Activated T-helper 2 cell treated with anti-CD3 and anti-CD28 coated beads, Interferon-gamma antibody, Interleukin-2, Interleukin-4, amounts not matched to agents 10 μg/mL and 5 μg/mL and 100 μg/mL, durations not matched to agents 14 hours and 24 hours and 36 hours (primary cell): ENCODE results near the gene PDS5A. TPM values are rescaled to one million over a fixed set of nuclear protein-coding genes. Genes with fewer than 3 reads are reported as not detected.
"Not testable (repeated sequence)": the region's sequence is repeated elsewhere in the genome, so short reads cannot be mapped to it uniquely, and the experiment has no call there.

Source experiments
- DNase-seq: peaks from one replicate; pipeline ENCODE4 v3.0.0; 2021; ENCODE audit warnings: low spot score
- H3K27ac Mint-ChIP-seq: one replicate; pipeline ENCODE4 v1.8.0; 2021; ENCODE audit warnings: mixed read lengths
- H3K27me3 Mint-ChIP-seq: one replicate; pipeline ENCODE4 v1.8.0; 2021; ENCODE audit warnings: low read depth, mixed read lengths
- H3K36me3 Mint-ChIP-seq: one replicate; pipeline ENCODE4 v1.8.0; 2021; ENCODE audit warnings: low read depth, mixed read lengths
- H3K4me1 Mint-ChIP-seq: one replicate; pipeline ENCODE4 v1.8.0; 2021; ENCODE audit warnings: low read depth, mixed read lengths
- H3K4me3 Mint-ChIP-seq: one replicate; pipeline ENCODE4 v1.8.0; 2021; ENCODE audit warnings: low read depth, mild to moderate bottlenecking, moderate library complexity, mixed read lengths
- H3K9me3 Mint-ChIP-seq: one replicate; pipeline ENCODE4 v1.8.0; 2021; ENCODE audit warnings: mixed read lengths
- intact Hi-C: fragments of 100-400 bp; cut with micrococcal nuclease; formaldehyde crosslinking; loops from one replicate; pipeline ENCODE4 v1.15.1; 2023
- total RNA-seq: library from RNA; stranded (reverse); gene quantifications from 2 replicates; pipeline ENCODE4 v1.2.3, GENCODE V29; 2022

PDS5A gene
- total RNA-seq, 1 donor from 2014 or later: 117 TPM

DNA sequence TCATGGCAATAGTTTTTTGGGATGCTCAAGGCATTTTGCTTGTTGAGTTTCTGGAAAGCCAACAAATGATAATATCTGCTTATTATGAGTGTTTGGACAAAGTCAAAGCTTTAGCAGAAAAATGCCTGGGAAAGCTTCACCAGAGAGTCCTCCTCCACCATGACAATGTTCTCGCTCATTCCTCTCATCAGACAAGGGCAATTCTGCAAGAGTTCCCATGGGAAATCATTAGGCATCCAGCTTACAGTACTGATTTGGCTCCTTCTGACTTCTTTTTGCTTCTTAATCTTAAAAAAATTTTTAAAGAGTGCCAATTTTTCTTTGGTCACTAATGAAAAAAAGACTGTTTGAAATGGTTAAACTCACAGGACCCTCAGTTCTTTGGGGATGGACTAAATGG lies 143.4 kb downstream of the PDS5A start:
- no peak overlapping the region for H3K27ac Mint-ChIP-seq
- H3K27me3 Mint-ChIP-seq: no peaks in the 10 kb centered on the region
- no peaks in the 10 kb centered on the region for H3K4me1 Mint-ChIP-seq
- H3K36me3 Mint-ChIP-seq: peaks cover 69% of the 10 kb centered on the region
- no peak overlapping the region for H3K4me3 Mint-ChIP-seq
- intact Hi-C loops: no loop called here
- no peak for DNase-seq
- H3K9me3 Mint-ChIP-seq: no peaks in the 10 kb centered on the region

DNA sequence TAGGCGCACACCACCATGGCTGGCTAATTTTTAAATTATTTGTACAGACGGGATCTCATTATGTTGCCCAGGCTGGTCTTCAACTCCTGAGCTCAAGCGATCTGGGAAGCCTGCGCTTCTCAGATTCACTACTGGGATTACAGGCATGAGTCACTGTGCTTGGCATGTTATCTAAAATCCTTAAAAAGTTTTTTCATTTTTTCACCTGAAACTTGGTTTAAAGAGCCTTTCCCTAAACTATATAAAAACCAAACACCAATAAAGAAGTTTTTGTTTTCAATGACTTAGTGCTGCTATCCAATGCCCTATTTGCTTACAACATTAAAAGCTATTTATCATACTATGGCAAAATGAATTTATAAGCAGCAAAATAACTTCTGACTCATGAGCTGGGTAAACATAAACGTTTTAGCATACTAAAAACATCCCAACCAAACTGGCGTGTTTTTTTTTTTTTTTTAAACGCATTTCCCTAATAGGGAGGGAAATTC lies 151.9 kb downstream of the PDS5A start:
- Mint-ChIP-seq H3K9me3 (no peaks in the 10 kb centered on the region), H3K36me3 (peaks cover 57% of the 10 kb centered on the region), H3K27me3 (no peaks in the 10 kb centered on the region), H3K4me1 (peaks cover 2% of the 10 kb centered on the region), H3K4me3 (no peak overlapping the region), H3K27ac (no peak overlapping the region)
- intact Hi-C loops: no loop called here
- no peak for DNase-seq

DNA sequence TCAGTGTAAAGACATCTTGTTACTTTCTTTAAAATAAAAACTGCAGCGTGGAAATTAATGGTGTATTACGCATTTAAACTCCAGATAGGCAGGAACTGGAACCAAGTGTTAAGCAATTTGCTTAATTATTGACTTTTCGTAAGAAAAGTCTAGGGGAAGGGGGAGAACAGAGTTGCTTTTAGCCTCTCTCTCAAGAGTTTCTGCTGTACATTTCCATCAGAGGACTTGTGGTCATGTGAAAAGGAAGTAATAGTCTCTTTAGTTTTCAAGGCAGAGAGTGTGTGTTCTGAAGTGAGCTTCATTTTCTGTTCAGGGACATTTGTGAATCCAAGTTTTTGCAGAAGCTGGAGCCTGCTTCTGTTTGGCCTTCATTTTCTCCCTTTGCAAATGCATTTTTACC lies 152.6 kb downstream of the PDS5A start:
- H3K27ac Mint-ChIP-seq: no peak overlapping the region
- intact Hi-C loops: no loop called here
- H3K27me3 Mint-ChIP-seq: no peaks in the 10 kb centered on the region
- no peaks in the 10 kb centered on the region for H3K9me3 Mint-ChIP-seq
- H3K4me1 Mint-ChIP-seq: peaks cover 2% of the 10 kb centered on the region
- DNase-seq: no peak
- H3K4me3 Mint-ChIP-seq: no peak overlapping the region
- H3K36me3 Mint-ChIP-seq: peaks cover 52% of the 10 kb centered on the region

DNA sequence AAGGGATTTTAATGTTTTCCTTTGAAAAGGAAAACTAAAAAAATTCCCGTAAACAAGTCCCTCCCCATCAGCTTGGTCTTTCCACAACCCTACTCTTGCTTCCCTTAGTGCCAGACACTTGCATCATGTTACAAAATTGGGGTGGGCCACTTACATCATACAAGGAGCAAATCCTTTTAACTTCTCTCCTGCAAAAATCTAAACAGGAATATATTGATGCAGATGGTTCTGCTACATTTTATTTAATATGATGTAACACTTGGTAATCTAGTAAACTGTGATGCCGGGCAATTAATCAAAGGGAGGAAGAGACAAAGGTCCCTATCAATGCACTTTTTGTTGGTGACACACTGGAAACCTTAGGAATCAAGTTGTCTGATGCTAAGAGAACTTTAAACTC lies 154.5 kb downstream of the PDS5A start:
- peaks cover 2% of the 10 kb centered on the region for H3K4me1 Mint-ChIP-seq

DNA sequence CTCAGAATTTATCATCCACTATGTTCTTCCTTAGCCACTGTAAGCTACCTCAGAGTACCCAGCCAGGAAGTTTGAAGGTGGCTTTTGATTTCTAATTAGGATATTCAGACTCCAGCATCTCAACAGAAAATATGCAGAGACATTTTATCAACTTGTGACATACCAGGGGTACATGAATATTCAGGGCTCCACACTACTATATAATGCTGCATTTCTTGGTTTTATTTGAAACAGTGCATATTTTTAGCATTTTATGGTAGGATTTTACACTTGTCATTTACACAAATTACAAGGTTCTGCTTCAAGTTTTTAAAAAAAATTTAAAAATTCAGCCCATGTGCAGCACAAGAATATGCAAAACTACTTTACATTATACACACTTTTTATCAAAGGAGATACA lies 155.0 kb downstream of the PDS5A start:
- H3K4me1 Mint-ChIP-seq: peaks cover 2% of the 10 kb centered on the region
- DNase-seq: no peak
- H3K9me3 Mint-ChIP-seq: no peaks in the 10 kb centered on the region
- peaks cover 32% of the 10 kb centered on the region for H3K36me3 Mint-ChIP-seq
- no peaks in the 10 kb centered on the region for H3K27me3 Mint-ChIP-seq
- no peak overlapping the region for H3K4me3 Mint-ChIP-seq
- no peak overlapping the region for H3K27ac Mint-ChIP-seq
- intact Hi-C loops: no loop called here

More for the DNA sequence above, 154.5 kb downstream of the PDS5A start:
- intact Hi-C loops: no loop called here
- Mint-ChIP-seq H3K27me3 (no peaks in the 10 kb centered on the region), H3K27ac (no peak overlapping the region), H3K9me3 (no peaks in the 10 kb centered on the region), H3K36me3 (peaks cover 37% of the 10 kb centered on the region), H3K4me3 (no peak overlapping the region)
- DNase-seq: no peak

DNA sequence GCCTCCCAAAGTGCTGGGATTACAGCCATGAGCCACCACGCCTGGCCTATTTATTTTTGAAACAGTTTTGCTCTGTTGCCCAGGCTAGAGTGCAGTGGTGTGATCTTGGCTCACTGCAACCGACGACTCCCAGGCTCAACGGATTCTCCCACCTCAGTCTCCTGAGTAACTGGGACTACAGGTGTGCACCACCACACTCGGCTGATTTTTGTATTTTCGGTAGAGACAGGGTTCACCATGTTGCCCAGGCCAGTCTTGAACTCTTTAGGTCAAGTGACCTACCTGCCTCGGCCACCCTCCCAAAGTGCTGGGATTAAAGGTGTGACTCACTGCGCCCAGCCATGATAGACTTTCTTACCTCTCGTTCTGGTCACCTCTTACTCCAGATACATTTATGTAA lies 155.8 kb downstream of the PDS5A start:
- no peak for DNase-seq
- H3K27ac Mint-ChIP-seq: no peak overlapping the region
- intact Hi-C loops: no loop called here

DNA sequence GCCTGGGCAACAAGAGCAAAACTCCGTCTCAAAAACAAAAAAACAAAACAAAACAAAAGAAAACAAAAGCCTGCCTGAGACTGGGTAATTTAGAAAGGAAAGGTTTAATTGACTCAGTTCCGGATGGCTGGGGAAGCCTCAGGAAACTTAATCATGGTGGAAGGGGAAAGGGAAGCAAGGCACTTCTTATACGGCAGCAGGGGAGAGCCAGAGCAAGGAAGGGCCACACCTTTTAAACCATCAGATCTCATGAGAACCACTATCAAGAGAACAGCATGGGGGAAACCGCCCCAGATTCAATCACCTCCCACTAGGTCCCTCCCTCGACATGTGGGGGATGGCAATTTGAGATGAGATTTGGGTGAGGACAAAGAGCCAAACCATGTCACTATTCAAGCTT lies 157.5 kb downstream of the PDS5A start:
- H3K4me3 Mint-ChIP-seq: no peak overlapping the region
- no peak overlapping the region for H3K27ac Mint-ChIP-seq

More for the DNA sequence above, 155.8 kb downstream of the PDS5A start:
- Mint-ChIP-seq H3K36me3 (peaks cover 28% of the 10 kb centered on the region), H3K27me3 (no peaks in the 10 kb centered on the region), H3K4me3 (no peak overlapping the region), H3K4me1 (peaks cover 2% of the 10 kb centered on the region), H3K9me3 (no peaks in the 10 kb centered on the region)

DNA sequence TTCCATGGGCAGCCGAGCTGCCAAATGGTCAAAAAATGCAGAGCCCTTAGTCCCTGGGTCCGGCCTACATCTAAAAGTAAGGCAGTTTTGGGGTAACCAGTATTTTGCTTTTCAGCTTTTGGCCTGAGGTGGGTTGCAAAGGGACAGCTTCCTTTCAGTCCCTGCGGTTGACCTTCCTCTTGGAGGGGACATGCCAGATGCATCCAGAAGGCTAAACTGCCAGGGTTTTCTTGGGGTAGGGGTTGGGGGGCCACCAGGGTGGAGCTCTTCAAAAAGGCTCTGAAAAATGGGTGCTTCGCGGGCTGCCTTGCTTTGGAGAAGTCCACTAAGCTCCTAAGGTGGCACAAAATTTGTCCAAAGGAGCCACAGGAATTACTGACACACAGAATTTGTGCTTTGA lies 159.1 kb downstream of the PDS5A start:
- peaks cover 12% of the 10 kb centered on the region for H3K9me3 Mint-ChIP-seq
- H3K36me3 Mint-ChIP-seq: peaks cover 13% of the 10 kb centered on the region
- H3K4me3 Mint-ChIP-seq: no peak overlapping the region
- no peaks in the 10 kb centered on the region for H3K4me1 Mint-ChIP-seq
- no peak for DNase-seq
- no peak overlapping the region for H3K27ac Mint-ChIP-seq
- intact Hi-C loops: no loop called here
- no peaks in the 10 kb centered on the region for H3K27me3 Mint-ChIP-seq

More for the DNA sequence above, 157.5 kb downstream of the PDS5A start:
- H3K27me3 Mint-ChIP-seq: no peaks in the 10 kb centered on the region
- intact Hi-C loops: no loop called here
- H3K4me1 Mint-ChIP-seq: no peaks in the 10 kb centered on the region
- H3K9me3 Mint-ChIP-seq: no peaks in the 10 kb centered on the region
- no peak for DNase-seq
- H3K36me3 Mint-ChIP-seq: peaks cover 23% of the 10 kb centered on the region

DNA sequence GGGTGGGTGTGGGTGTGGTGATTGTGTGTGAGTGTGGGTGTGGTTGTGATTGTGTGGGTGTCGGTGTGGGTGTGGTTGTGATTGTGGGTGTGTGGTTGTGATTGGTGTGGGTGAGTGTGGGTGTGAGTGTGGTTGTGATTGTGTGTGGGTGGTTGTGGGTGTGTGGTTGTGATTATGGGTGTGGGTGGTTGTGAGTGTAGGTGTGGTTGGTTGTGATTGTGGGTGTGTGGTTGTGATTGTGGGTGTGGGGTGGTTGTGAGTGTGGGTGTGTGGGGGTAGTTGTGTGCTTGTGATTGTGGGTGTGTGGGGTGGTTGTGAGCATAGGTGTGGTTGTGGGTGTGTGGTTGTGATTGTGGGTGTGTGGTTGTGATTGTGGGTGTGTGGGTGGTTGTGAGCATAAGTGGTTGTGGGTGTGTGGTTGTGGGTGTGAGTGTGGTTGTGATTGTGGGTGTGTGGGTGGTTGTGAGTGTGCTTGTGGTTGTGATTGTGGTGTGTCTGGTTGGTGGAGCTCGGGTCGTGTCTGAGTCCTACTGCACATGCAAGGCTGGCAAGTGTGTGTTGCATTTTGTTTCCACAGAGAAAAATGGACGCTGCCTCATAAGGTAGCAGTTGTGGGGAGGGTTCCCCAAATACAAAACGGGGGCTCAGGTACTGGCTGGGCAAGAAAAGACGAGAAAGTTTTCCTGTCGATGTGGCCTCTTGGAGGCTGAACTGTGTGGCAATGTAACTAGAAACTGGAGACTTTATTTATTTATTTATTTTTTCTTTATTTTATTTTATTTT lies 163.1 kb downstream of the PDS5A start:
- H3K27me3 Mint-ChIP-seq: peaks cover 3% of the 10 kb centered on the region
- peaks cover 32% of the 10 kb centered on the region for H3K9me3 Mint-ChIP-seq
- no peak overlapping the region for H3K4me3 Mint-ChIP-seq

DNA sequence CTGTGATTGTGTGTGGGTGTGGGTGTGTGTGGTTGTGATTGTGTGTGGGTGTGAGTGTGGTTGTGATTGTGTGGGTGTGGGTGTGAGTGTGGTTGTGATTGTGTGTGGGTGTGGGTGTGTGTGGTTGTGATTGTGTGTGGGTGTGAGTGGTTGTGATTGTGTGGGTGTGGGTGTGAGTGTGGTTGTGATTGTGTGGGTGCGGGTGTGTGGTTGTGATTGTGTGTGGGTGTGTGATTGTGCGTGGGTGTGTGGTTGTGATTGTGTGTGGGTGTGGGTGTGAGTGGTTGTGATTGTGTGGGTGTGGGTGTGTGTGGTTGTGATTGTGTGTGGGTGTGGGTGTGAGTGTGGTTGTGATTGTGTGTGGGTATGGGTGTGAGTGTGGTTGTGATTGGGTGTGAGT lies 163.9 kb downstream of the PDS5A start:
- H3K27me3 Mint-ChIP-seq, H3K36me3 Mint-ChIP-seq, H3K4me3 Mint-ChIP-seq, H3K4me1 Mint-ChIP-seq, intact Hi-C loops, DNase-seq: not testable (repeated sequence)
- peaks cover 32% of the 10 kb centered on the region for H3K9me3 Mint-ChIP-seq
- peak overlapping the region; percentile 72 for H3K27ac Mint-ChIP-seq

More for the DNA sequence above, 163.1 kb downstream of the PDS5A start:
- intact Hi-C loops: no loop called here
- DNase-seq: peak; percentile 11
- Mint-ChIP-seq H3K27ac (peak overlapping the region; percentile 72), H3K36me3 (peaks cover 7% of the 10 kb centered on the region), H3K4me1 (peaks cover 3% of the 10 kb centered on the region)

DNA sequence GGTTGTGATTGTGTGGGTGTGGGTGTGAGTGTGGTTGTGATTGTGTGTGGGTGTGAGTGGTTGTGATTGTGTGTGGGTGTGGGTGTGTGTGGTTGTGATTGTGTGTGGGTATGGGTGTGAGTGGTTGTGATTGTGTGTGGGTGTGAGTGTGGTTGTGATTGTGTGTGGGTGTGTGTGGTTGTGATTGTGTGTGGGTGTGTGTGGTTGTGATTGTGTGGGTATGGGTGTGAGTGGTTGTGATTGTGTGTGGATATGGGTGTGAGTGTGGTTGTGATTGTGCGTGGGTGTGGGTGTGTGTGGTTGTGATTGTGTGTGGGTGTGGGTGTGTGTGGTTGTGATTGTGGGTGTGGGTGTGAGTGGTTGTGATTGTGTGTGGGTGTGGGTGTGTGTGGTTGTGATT lies 164.7 kb downstream of the PDS5A start:
- not testable (repeated sequence) for H3K4me3 Mint-ChIP-seq, H3K4me1 Mint-ChIP-seq

DNA sequence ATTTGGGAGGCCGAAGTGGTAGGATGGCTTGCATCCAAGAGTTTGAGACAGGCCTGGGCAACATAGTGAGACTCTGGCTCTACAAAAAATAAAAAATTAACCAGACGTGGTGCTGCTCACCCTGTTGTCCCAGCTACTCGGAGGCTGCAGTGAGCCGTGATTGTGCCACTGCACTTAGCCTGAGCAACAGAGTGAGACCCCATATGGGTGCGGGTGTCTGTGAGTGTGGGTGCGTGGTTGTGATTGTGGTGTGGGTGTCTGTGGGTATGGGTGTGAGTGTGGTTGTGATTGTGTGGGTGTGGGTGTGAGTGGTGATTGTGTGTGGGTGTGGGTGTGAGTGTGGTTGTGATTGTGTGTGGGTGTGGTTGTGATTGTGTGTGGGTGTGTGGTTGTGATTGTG lies 165.2 kb downstream of the PDS5A start:
- peaks cover 3% of the 10 kb centered on the region for H3K4me1 Mint-ChIP-seq
- H3K36me3 Mint-ChIP-seq: peaks cover 7% of the 10 kb centered on the region
- DNase-seq: no peak
- intact Hi-C loops: no loop called here
- peaks cover 32% of the 10 kb centered on the region for H3K9me3 Mint-ChIP-seq
- peak overlapping the region; percentile 87 for H3K27ac Mint-ChIP-seq
- no peak overlapping the region for H3K4me3 Mint-ChIP-seq
- H3K27me3 Mint-ChIP-seq: peaks cover 3% of the 10 kb centered on the region

More for the DNA sequence above, 164.7 kb downstream of the PDS5A start:
- H3K36me3 Mint-ChIP-seq, intact Hi-C loops, DNase-seq, H3K27me3 Mint-ChIP-seq: not testable (repeated sequence)
- H3K27ac Mint-ChIP-seq: peak overlapping the region; percentile 74
- H3K9me3 Mint-ChIP-seq: peaks cover 32% of the 10 kb centered on the region

DNA sequence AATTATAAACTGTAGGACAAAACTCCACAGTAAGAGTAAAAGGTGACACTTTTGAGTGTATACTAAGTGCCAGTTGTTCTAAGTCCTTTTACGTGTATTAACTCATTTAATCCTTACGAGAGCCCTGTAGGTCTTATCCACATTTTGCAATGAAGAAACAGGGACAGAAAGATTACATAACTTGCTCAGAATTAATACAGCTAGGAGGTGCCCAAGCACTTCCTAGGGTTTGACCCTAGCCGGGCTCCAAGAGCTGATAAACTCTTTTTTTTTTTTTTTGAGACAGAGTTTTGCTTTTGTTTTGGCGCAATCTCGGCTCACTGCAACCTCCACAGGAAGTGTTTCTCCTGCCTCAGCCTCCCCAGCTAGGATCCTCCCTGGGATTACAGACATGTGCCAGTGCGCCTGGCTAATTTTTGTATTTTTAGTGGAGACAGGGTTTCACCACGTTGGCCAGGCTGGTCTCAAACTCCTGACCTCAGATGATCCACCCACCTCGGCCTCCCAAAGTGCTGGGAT lies 169.4 kb downstream of the PDS5A start:
- H3K9me3 Mint-ChIP-seq: peaks cover 19% of the 10 kb centered on the region
- no peak for DNase-seq
- no peak overlapping the region for H3K4me3 Mint-ChIP-seq
- no peak overlapping the region for H3K27ac Mint-ChIP-seq
- peaks cover 7% of the 10 kb centered on the region for H3K36me3 Mint-ChIP-seq
- intact Hi-C loops: no loop called here
- peaks cover 3% of the 10 kb centered on the region for H3K27me3 Mint-ChIP-seq
- H3K4me1 Mint-ChIP-seq: peaks cover 3% of the 10 kb centered on the region
